Measurements from ENCODE around the gene PLSCR3.
A peak's percentile ranks its signal among the peaks of the same experiment; 100 is the strongest.

PLSCR3 gene

DNA sequence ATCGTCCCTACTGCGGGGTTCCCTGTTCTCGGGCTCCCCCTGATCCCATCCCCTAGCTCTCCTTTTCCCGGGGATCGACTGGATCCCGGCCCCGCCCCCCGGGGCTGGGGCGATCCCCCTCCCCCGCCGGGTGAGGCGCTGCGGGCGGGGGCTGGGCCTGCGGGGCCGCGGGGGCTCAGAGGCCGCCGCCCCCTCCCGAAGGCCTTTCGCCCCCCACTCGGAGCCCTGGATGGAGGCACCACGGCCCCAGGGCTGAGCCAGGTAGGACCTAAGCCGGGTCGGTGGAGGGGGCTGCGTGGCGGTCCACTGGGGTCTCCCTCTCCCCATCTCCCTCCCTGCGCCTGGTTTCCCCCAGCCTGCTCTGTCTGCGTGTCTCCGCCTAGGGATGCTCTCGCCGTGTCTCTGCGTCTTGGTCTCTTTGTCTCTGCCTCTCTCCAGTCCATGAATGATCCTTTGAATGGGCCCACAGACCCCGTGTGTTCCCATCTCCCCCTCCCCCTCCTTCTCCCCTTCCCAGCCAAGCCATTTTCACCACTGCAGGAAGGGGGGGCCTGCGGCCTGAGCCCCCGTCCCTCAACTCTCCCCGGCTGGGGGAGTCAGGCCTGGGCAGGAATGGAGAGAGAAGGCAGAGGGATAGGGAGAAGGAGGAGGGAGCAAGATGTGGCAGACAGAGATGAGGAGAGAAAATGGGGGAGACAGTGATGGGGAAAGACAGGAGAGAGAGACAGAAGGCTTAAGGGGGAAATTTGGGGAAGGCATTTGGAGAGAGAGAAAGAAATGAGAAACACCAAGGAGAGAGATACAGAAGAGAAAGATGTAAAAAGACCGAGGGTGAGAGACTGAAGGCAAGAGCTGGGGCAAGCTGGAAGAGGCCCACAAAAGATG, 11.3 kb upstream of the PLSCR3 start:
- DNase-seq, result no peak

GRCh38 chr17:7404737-7405349, 10.5 kb upstream of the PLSCR3 start:
- peak; percentile 25 to 55 for DNase-seq

DNA sequence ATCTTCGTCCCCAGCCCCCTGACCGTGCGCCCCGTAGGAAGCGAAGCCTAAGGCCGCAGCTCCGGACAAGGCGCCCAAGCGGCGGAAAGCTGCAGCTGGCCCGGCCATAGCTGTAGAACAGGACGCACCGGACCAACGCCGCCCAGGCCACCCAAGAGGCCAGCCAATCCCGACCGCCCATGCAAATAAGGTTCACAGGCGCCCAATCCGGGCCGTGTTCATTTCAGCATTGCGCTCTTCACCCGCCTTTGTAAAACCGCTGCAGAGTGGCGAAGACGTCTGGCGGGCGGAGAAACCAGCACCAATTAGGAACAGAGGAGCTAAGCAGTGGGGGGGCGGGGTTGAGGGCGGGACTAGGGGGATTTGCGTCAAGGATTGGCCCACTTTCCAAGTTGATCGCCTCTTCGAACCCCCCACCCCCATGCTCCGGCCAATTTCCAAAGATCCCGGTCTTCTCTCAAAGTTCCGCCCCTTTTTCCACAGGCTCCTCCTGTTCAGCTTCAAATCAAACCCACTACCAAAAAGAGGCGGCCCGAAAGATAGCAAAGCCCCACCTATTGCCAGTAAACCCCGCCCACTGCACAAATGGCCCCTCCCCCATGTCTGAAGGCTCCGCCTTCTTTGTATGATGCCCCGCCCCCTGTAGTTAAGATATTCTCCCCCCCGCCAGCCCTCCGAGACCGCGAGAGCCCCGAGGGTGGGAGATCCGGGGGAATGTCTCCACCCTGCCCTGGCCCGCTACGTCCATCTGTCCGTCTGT, 9.8 kb upstream of the PLSCR3 start, which contains the start of gene TMEM256:
Gene TMEM256 (minus strand): TSS at position 121 of the 760 bp plus-strand sequence. CDS start 13 bp downstream, at position 108.
- peak; percentile 82 to 85 for DNase-seq

DNA sequence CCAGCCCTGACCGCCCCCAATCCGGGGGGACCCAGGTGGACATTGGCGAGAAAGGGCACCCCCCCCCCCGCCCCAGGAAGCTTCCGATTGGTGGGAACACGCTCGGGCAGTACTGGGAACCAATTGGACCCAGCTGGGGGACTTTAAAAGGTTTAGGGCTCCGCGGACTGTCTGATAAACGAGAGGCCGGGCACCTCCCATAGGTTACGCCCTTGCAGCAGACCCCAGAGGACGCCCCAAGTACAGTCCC, 9.3 kb upstream of the PLSCR3 start:
- peak; percentile 22 to 36 for DNase-seq

- DNase-seq, result no peak
These were observed 8.9 kb upstream of the PLSCR3 start for GRCh38 chr17:7403043-7403726.

DNA sequence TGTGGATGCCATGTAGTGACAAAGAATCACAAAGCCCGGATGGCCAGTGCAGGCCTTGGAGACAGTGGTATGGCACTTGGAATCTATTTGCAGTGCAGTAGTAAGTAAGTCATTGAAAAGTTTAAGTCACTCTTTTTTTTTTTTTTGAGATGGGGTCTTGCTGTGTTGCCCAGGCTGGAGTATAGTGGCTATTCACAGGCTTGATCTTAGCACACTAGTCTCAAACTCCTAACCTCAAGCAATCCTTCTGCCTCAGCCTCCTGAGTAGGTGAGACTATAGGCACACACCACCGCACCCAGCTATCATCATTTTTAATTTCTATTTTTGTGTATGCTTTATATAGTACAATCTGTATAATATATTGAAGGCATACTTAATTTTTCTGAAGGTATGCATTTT, 4.3 kb upstream of the PLSCR3 start:
- DNase-seq, result no peak

DNA sequence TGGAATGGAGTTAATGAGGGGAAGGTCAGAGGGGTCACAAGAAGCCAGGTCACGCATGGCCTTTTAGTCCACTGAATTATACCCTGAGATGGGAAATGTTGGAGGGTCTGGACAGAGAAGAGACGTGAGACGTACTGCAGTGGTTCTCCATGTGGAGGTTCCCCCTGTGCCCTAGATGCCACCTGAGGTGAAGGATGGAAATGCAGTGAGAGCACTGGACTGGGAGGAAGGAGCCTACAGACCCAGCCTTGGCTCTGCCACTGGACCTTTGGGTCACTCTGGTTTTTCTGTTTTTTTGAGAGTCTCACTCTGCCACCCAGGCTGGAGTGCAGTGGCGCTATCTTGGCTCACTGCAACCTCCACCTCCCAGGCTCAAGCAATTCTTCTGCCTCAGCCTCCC, 1.8 kb upstream of the PLSCR3 start:
- no peak for DNase-seq

GRCh38 chr17:7393613-7394451, 493 bp downstream of the PLSCR3 start:
- DNase-seq, result no peak

DNA sequence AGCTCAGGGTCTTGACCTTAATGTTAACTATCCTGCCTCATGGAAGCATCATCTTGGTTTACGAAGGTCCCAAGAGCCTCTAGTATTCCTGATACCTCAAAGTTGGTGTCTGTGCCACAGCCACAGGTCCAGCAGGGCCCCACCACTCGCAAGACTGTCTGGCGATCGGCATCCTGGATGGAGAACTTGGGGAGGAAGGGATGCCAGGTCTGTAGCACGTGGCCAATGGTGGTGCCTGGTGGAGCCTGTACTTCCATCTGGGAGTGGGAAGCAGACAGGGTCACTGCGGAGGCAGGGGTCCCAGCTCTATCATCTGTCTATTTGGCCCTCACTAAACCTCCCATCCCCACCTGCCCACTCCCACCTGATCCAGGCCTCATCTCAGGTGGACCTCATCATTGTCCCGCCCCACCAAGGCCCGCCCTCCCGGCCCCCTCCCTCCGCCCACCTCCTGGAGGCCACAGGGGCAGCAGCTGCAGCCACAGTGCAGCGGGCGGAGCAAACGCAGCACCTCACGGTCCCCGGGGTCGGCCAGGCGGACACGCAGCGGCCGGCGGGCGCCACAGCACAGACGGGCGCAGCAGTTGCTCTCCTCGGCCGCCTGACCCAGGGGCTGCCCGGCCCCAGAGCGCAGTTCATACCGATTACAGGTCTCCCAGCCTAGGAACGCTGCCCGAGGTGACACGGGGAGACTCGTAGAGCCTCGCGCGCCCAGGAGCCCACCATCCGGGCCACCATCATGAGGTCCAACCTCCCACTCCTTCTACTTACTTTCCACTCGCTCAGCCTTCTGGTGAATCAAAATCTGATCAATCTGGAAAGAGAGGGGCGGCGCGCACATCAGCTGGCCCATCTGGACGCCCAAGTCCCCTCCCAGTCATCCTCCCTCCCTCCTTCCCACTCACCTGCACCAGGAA, 1.4 kb downstream of the PLSCR3 start:
- no peak for DNase-seq

DNA sequence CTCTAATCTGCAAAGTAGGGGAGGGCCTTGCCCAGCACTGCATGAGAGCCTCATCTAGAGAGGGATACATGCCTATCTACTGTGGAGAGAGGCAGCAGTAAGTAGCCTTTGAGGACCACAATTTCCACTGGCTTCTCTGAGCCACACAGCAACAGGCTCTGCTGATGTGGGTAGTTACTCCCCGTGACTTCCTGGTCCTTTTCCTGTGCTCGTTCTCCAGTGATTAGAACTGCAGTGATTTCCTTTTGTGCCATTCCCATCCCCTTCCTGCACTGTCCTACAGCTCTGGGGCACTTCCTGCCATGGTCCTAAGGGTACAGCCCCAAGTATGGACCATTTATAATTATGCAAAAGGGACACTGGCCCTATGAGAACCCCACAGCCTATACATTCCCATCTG, 3.0 kb downstream of the PLSCR3 start:
- no peak for DNase-seq

DNA sequence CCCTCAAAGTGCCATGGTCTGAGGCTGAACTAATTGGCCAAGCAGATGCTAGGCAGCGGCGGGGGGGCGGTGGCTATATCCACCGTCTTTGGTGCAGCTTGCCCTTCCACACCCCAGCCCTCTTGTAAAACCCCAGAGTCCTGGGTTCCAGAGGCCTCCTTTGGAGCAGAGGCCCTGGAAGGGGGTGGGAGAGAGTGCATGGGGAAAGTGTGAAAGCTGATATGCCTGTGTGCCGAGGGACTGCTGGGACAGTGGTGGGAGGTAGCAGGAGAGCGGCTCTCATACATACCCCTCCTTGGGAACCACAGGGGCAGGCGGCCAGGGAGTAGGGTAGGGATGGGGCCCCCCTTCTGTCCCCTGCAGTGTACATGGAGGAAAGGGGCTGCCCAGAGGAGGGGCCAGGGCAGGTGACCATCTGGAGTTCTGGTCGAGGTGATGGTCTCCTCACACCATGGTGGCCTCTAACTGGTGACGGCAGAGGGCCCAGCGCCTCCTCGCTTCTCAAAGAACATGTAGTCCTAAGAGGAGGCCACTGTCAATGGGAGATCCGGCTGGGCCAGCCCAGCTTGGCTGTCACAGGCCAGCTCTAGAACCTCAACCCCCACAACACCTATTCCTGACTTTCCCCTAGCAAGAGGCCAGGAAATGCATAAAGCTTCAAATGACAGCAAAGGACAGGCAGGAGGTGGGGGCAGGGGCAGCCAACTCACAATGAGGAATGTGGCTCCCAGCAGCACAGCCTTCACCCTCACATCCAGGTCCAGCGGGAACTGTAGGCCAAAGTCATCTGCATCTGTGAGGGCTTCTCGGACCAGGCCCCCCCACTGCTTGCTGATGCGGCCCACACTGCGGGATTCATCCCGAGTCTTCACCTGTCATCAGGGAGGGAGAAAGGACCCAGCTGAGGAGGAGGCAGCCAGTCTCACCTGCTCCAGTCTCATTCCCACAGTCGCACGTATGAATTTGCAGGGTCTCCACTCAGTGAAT, 4.1 kb downstream of the PLSCR3 start:
- DNase-seq, result no peak

GRCh38 chr17:7388856-7389255, 5.5 kb downstream of the PLSCR3 start:
- DNase-seq, result no peak

DNA sequence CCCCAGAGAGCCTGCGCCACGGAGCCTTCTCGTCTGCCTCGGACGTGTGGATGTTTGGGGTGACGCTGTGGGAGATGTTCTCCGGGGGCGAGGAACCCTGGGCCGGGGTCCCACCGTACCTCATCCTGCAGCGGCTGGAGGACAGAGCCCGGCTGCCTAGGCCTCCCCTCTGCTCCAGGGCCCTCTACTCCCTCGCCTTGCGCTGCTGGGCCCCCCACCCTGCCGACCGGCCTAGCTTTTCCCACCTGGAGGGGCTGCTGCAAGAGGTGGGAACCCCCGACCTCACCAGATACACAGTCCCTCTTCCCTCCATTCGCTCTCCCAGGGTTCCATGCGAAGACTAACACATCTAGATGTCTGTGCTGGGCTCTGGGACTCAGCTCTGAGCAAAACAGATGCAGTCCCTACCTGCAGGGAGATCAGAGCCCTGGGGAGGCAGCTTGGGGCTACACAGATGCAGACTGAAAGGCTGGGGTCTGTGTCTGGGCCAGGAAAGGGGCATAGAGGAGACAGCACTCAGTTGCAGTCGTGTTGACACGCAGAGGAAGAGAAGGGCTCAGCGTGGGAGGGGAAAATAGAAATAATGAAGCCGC, 9.7 kb downstream of the PLSCR3 start:
- no peak for DNase-seq

- DNase-seq, result peak in 1 of 2 experiments; percentile 1
These were observed 10.4 kb downstream of the PLSCR3 start for GRCh38 chr17:7383742-7384488.

DNA sequence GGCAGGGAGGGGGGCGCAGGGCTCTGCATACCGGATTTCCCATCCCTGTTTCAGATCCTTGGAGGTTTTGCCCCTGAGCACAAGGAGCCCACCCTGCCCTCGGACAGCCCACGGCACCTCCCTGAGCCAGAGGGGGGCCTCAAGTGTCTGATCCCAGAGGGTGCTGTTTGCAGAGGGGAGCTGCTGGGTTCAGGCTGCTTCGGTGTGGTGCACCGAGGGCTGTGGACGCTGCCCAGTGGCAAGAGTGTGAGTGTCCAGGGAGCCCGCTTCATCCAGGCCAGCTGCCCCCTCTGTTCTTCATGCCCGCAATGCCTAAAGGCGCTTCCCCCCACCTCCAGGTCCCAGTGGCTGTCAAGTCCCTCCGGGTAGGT, 11.0 kb downstream of the PLSCR3 start:
- no peak for DNase-seq

DNA sequence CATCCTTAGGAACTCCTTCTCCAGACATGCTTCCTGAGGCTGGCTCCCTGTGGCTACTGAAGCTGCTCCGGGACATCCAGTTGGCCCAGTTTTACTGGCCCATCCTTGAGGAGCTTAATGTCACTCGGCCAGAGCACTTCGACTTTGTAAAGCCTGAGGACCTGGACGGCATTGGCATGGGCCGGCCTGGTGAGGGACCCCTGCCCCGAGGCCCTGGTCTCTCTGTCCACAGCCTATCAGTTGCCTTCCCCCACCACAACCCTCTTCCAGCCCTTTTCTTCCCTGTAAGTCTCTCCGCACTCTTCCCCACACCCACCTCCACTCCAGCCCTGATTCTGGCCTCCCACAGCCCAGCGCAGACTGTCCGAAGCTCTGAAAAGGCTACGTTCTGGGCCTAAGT, 11.4 kb downstream of the PLSCR3 start:
- no peak for DNase-seq

DNA sequence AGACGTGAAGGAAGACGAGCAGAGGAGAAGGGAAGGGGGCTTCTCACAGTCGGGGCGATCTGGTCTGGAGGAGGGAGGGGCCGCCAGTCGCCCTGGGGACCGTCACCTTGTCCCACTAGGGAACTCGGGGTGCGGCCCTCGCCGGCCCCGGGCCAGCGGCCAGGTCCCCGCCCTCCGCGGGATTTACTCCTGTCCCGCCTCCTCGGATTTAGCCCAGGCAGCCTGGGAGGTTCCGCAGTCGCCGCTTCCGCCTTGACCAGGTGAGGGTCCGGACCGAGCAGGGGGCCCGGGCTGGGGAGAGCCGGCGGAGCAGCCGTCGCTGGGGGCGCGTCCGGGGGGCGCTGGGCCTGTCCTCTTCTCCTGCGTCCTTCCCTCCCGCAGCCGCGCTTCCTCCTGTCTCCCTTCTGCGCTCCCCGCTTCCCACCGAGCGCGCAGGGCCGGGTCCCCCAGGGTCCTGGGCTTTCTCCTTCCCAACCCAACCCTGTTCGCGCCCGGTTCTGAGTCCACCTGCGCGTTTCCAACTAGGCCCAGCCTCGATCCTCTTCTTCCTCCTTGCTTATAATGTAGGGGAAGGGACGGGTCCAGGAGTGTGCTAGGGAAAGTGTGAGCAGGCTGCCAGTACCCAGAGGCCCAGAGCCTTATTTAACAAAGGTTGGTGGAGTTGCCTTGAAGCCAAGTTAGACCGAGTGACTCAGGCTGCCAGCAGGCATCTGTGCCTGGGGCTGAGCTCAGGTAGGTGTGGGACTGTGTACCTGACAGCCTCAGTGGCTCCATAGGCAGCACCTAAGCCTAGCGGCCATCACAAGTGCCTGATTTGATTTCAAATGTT, 13.3 kb downstream of the PLSCR3 start, which contains the start of gene TNK1:
Gene TNK1 (plus strand): TSS at position 235 of the 829 bp plus-strand sequence. CDS start 1,838 bp downstream, outside the sequence.
- DNase-seq, result no peak

DNA sequence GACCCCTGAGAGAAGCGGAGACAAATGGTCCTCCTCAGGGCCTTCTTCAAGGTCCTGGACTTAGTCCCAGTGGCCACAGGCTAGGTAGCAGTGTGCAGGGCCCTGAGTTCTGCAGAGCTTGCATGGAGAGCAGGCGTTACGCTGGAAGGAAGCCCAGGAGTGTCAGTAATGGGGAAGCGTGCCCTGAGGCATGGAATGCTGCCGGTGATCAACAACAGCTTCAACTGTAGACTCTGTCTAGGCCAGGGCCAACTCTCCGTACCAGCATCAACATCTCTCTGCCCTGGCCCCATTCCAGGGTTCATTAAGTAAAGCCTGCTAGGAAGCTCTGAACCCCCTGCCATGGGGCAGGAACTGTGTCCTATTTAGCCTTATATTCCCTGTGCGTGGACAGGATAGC, 14.0 kb downstream of the PLSCR3 start:
- no peak for DNase-seq
